A549 (cell line): ENCODE measurements around the gene GFER.

ENCODE experiments used
- CEBPB ChIP-seq, 2 experiments: fragments of >200 bp in 1 of 2; sonication (Bioruptor Twin) in 1 of 2; formaldehyde crosslinking in 1 of 2; IDR thresholded peaks; 2 replicates each; pipeline ENCODE4 v1.6.1; 2012 to 2016
- HOXA7 ChIP-seq: fragments of 250-450 bp; sonication (Bioruptor Pico); IDR thresholded peaks from 2 replicates; pipeline ENCODE4 v1.5.0; 2020; ENCODE audit warnings: mild to moderate bottlenecking, moderate library complexity
- POLR2A ChIP-seq: IDR thresholded peaks from 2 replicates; pipeline ENCODE4 v1.6.1; 2012; ENCODE audit warnings: mild to moderate bottlenecking, low read length
- RCOR1 ChIP-seq: fragments of 150-350 bp; IDR thresholded peaks from 2 replicates; pipeline ENCODE4 v1.6.1; 2014; ENCODE audit warnings: antibody characterized with exemption, low read length, low read depth
- TF ChIP-seq, protein P1 (sequence below): fragments of 200-600 bp; sonication (generic); IDR thresholded peaks from 2 replicates; pipeline ENCODE4 v1.6.1; 2016; ENCODE audit warnings: antibody characterized with exemption, mild to moderate bottlenecking, moderate library complexity
- TF ChIP-seq, protein P2 (sequence below): fragments of >200 bp; sonication (Bioruptor Twin); formaldehyde crosslinking; IDR thresholded peaks from 3 replicates; pipeline ENCODE4 v1.5.1; 2016
- TF ChIP-seq, protein P3 (sequence below): fragments of 450-650 bp; IDR thresholded peaks from 2 replicates; pipeline ENCODE4 v1.6.1; 2014; ENCODE audit warnings: antibody characterized with exemption

DNA sequence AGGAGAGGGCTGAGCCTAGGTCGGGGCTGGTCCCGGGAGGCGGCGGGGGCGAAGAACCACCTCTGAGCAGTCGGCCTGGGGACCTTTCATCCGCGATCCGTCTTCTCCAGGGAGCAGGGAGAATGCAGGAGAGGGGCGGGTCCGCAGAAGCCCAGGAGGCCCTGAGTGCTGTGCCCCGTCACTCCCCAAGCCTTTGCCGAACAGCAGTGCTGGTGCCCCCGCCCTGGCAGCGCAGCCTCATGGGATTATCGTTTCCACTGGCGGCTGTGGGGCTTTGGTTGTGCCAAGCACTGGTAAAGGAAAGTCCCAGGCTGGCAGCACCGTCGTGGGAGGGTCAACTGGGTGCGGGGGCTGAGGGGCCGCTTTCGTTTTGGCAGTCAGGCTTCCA lies 11.5 kb upstream of the GFER start:
- no peak for TF ChIP-seq HOXA7 (CRISPR knock-in tag)
- TF ChIP-seq, protein P1, sequence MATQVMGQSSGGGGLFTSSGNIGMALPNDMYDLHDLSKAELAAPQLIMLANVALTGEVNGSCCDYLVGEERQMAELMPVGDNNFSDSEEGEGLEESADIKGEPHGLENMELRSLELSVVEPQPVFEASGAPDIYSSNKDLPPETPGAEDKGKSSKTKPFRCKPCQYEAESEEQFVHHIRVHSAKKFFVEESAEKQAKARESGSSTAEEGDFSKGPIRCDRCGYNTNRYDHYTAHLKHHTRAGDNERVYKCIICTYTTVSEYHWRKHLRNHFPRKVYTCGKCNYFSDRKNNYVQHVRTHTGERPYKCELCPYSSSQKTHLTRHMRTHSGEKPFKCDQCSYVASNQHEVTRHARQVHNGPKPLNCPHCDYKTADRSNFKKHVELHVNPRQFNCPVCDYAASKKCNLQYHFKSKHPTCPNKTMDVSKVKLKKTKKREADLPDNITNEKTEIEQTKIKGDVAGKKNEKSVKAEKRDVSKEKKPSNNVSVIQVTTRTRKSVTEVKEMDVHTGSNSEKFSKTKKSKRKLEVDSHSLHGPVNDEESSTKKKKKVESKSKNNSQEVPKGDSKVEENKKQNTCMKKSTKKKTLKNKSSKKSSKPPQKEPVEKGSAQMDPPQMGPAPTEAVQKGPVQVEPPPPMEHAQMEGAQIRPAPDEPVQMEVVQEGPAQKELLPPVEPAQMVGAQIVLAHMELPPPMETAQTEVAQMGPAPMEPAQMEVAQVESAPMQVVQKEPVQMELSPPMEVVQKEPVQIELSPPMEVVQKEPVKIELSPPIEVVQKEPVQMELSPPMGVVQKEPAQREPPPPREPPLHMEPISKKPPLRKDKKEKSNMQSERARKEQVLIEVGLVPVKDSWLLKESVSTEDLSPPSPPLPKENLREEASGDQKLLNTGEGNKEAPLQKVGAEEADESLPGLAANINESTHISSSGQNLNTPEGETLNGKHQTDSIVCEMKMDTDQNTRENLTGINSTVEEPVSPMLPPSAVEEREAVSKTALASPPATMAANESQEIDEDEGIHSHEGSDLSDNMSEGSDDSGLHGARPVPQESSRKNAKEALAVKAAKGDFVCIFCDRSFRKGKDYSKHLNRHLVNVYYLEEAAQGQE = no peak
- TF ChIP-seq, protein P2, sequence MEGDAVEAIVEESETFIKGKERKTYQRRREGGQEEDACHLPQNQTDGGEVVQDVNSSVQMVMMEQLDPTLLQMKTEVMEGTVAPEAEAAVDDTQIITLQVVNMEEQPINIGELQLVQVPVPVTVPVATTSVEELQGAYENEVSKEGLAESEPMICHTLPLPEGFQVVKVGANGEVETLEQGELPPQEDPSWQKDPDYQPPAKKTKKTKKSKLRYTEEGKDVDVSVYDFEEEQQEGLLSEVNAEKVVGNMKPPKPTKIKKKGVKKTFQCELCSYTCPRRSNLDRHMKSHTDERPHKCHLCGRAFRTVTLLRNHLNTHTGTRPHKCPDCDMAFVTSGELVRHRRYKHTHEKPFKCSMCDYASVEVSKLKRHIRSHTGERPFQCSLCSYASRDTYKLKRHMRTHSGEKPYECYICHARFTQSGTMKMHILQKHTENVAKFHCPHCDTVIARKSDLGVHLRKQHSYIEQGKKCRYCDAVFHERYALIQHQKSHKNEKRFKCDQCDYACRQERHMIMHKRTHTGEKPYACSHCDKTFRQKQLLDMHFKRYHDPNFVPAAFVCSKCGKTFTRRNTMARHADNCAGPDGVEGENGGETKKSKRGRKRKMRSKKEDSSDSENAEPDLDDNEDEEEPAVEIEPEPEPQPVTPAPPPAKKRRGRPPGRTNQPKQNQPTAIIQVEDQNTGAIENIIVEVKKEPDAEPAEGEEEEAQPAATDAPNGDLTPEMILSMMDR = no peak
- no peak for TF ChIP-seq CEBPB (IDR thresholded peaks at IDR 0.05)
- no peak for TF ChIP-seq POLR2A
- TF ChIP-seq RCOR1 = no peak
- TF ChIP-seq, protein P3, sequence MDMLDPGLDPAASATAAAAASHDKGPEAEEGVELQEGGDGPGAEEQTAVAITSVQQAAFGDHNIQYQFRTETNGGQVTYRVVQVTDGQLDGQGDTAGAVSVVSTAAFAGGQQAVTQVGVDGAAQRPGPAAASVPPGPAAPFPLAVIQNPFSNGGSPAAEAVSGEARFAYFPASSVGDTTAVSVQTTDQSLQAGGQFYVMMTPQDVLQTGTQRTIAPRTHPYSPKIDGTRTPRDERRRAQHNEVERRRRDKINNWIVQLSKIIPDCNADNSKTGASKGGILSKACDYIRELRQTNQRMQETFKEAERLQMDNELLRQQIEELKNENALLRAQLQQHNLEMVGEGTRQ = no peak
